ENCODE measurements around the gene RIC8B.
"Not testable (repeated sequence)": the region's sequence is repeated elsewhere in the genome, so short reads cannot be mapped to it uniquely, and the experiment has no call there.

Gene RIC8B

DNA sequence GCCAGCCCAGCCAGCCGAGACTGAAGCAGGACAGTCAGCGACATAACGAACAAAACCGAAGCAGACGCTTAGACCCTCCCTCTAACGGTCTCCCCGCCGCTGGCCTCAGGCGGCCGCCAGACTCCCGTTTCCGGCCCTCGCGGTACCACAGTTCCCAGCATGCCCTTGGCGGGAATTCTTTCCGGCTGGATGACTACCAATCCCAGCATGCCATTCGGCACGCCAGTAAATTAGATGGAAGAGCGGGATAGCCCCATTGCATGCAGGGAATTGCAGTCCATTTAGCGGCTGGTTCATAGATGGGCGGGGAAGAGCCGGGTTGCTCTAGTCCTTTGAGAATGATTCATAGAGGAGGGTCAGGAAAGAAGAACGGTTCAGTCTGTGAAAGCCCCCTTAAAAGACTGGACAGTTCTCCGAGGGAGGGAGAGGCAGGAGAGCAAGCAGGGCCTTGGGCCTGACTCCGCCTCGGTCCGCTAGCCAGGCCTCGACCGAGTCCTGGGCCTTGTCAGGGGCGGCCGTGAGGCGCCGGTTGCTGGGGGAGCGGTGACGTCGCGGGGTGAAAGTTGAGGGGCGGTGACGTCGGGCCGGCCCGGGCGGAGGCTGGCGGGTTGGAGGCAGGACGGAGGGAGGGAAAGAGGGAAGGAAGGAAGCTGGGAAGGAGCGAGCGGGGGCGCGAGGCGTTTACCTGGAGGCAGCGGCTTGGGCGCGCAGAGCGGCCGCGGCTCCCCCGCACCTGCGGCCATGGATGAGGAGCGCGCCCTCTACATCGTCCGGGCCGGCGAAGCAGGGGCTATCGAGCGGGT is at the start of gene RIC8B:
Gene RIC8B, plus strand, starts transcription at position 678 of the 803 bp plus-strand sequence. Its CDS starts 64 bp downstream, at position 742.
- Mint-ChIP-seq H3K4me1 (peaks cover 43% of the 10 kb centered on the region), H3K27me3 (ENCODE audit: low read depth, poor library complexity) (no peaks in the 10 kb centered on the region), H3K4me3 (peak within 1 kb of the TSS; percentile 99), H3K9me3 (no peaks in the 10 kb centered on the region), H3K27ac (peak within 1 kb of the TSS; percentile 100), H3K36me3 (ENCODE audit: low read depth) (peaks cover 16% of the 10 kb centered on the region)
- no peak for TF ChIP-seq CTCF (IDR thresholded peaks at IDR 0.05)
- peak; percentile 93 for DNase-seq

- DNase-seq: no peak
- H3K27me3 Mint-ChIP-seq (ENCODE audit: low read depth, poor library complexity): peaks cover 6% of the 10 kb centered on the region
- TF ChIP-seq CTCF (IDR thresholded peaks at IDR 0.05): no peak
- no peaks in the 10 kb centered on the region for H3K36me3 Mint-ChIP-seq (ENCODE audit: low read depth)
- H3K27ac Mint-ChIP-seq: no peak overlapping the region
- H3K4me3 Mint-ChIP-seq: no peak overlapping the region
- H3K4me1 Mint-ChIP-seq: peaks cover 28% of the 10 kb centered on the region
- peaks cover 13% of the 10 kb centered on the region for H3K9me3 Mint-ChIP-seq
Measured at GRCh38 chr12:106724934-106725333, 49.5 kb upstream of the RIC8B start.

DNA sequence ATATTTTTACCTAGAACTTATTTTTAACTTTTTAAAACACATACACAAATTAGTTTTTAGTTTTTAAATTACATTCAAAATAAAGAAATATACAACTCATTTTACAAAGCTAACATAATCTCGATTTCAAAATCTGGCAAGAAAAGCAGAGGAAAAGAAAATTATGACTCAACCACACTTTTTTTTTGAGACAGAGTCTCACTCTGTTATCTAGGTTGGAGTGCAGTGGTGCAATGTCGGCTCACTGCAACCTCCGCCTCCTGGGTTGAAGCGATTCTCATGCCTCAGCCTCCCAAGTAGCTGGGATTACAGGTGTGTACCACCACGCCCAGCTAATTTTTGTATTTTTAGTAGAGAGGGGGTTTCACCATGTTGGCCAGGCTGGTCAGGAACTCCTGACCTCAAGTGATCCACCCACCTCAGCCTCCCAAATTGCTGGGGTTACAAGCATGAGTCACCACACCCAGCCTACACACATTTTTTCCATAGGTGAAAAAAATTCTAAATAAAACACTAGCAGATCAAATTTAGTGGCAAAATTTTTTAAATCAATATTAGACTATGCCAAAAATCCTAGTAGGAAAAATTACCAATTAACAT is 47.8 kb upstream of the RIC8B start:
- not testable (repeated sequence) for DNase-seq; H3K36me3 Mint-ChIP-seq (ENCODE audit: low read depth); H3K27ac Mint-ChIP-seq; H3K27me3 Mint-ChIP-seq (ENCODE audit: low read depth, poor library complexity); H3K4me3 Mint-ChIP-seq
- Mint-ChIP-seq H3K4me1 (peaks cover 28% of the 10 kb centered on the region), H3K9me3 (peaks cover 13% of the 10 kb centered on the region)

DNA sequence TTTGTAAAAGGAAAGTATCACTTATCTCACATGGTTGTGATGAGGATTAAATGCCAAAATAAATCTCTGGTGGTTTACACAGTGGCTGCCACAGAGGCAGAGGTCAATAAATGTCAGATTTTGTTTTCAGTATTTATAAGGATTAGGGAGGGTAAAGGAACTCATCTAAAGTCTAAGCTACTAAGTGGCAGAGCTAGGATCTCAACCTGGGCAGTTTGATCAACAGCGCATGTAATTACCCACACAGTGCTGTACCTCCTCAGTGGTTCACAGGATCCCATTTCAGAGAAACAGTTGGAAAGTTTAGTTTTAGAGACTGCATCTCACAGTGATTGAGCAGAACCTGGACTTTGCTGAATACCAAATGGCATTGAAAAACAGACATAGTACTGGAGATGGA is 44.9 kb upstream of the RIC8B start:
- Mint-ChIP-seq H3K4me3 (no peak overlapping the region), H3K27ac (no peak overlapping the region), H3K27me3 (ENCODE audit: low read depth, poor library complexity) (peaks cover 7% of the 10 kb centered on the region), H3K9me3 (peaks cover 16% of the 10 kb centered on the region), H3K4me1 (peaks cover 6% of the 10 kb centered on the region), H3K36me3 (ENCODE audit: low read depth) (no peaks in the 10 kb centered on the region)
- TF ChIP-seq CTCF (IDR thresholded peaks at IDR 0.05): no peak
- DNase-seq: no peak

GRCh38 chr12:106732890-106733289 is 41.6 kb upstream of the RIC8B start:
- peaks cover 6% of the 10 kb centered on the region for H3K4me1 Mint-ChIP-seq
- H3K4me3 Mint-ChIP-seq: no peak overlapping the region
- no peaks in the 10 kb centered on the region for H3K36me3 Mint-ChIP-seq (ENCODE audit: low read depth)
- H3K27me3 Mint-ChIP-seq (ENCODE audit: low read depth, poor library complexity): peaks cover 16% of the 10 kb centered on the region
- H3K9me3 Mint-ChIP-seq: peaks cover 7% of the 10 kb centered on the region
- DNase-seq: no peak
- no peak overlapping the region for H3K27ac Mint-ChIP-seq
- TF ChIP-seq CTCF (IDR thresholded peaks at IDR 0.05): no peak

DNA sequence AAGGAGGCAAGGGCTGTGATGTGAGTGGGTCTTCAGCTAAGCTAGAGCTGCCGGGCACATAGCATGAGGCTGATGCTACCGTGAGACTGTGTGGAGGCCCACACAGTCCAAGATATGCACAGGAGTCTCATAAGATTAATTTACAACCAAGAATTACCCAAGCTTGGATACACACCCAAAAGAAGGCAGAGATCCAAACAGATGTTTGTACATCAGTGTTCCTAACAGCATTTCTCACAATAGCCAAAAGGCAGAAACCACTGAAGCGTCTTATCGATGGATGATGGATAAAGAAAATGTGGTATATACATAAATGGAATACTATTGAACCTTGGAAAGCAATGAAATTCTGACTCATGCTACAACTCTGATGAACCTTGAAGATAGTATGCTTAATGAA is 40.8 kb upstream of the RIC8B start:
- peaks cover 3% of the 10 kb centered on the region for H3K9me3 Mint-ChIP-seq
- no peak for DNase-seq
- H3K4me3 Mint-ChIP-seq: no peak overlapping the region
- H3K36me3 Mint-ChIP-seq (ENCODE audit: low read depth): no peaks in the 10 kb centered on the region
- peaks cover 16% of the 10 kb centered on the region for H3K27me3 Mint-ChIP-seq (ENCODE audit: low read depth, poor library complexity)
- peaks cover 6% of the 10 kb centered on the region for H3K4me1 Mint-ChIP-seq
- TF ChIP-seq CTCF (IDR thresholded peaks at IDR 0.05): no peak
- no peak overlapping the region for H3K27ac Mint-ChIP-seq

All from nephron progenitor cell (in vitro differentiated cells).